MCF 10A (cell line): ENCODE measurements around the gene HIVEP2. TPM values are rescaled to one million over a fixed set of nuclear protein-coding genes. Genes with fewer than 3 reads are reported as not detected.

Experiments
- BruUV-seq: library from RNA; stranded (reverse); fragments of 400-500 nt; replicated peaks from 2 replicates; lab custom pipeline; 2021; lab: Mats Ljungman, UMichigan
- CTCF ChIA-PET: fragments of 300-600 bp; sonication (Branson Sonifier 250); formaldehyde crosslinking; extraction: SDS; loops from one replicate; lab custom pipeline; 2021; ENCODE audit warnings: antibody characterized with exemption, inconsistent platforms; lab: Yijun Ruan, JAX
- POLR2A ChIA-PET: fragments of 300-600, 350-650 bp; sonication (Branson Sonifier 250); formaldehyde crosslinking; extraction: SDS; loops from one replicate; lab custom pipeline; 2020; ENCODE audit warnings: antibody characterized with exemption, inconsistent platforms; lab: Yijun Ruan, JAX
- DNase-seq: peaks from one replicate; pipeline ENCODE4 v3.0.0-alpha.2; 2018; ENCODE audit not compliant: unreplicated experiment
- H3K27ac Mint-ChIP-seq: one replicate; pipeline ENCODE4 v1.8.0; 2022; ENCODE audit warnings: mild to moderate bottlenecking, low read depth, mixed read lengths; ENCODE audit not compliant: unreplicated experiment
- H3K27me3 Mint-ChIP-seq: one replicate; pipeline ENCODE4 v1.8.0; 2022; ENCODE audit warnings: mixed read lengths; ENCODE audit not compliant: insufficient read depth, unreplicated experiment
- H3K36me3 Mint-ChIP-seq: one replicate; pipeline ENCODE4 v1.8.0; 2022; ENCODE audit warnings: mild to moderate bottlenecking, moderate library complexity, mixed read lengths; ENCODE audit not compliant: insufficient read depth, unreplicated experiment
- H3K4me1 Mint-ChIP-seq: one replicate; pipeline ENCODE4 v1.8.0; 2022; ENCODE audit warnings: mixed read lengths; ENCODE audit not compliant: insufficient read depth, unreplicated experiment
- H3K4me3 Mint-ChIP-seq: one replicate; pipeline ENCODE4 v1.8.0; 2022; ENCODE audit warnings: mild to moderate bottlenecking, moderate library complexity, mixed read lengths; ENCODE audit not compliant: unreplicated experiment
- H3K9me3 Mint-ChIP-seq: one replicate; pipeline ENCODE4 v1.8.0; 2022; ENCODE audit warnings: mixed read lengths; ENCODE audit not compliant: unreplicated experiment
- intact Hi-C: fragments of 100-400 bp; cut with micrococcal nuclease; formaldehyde crosslinking; loops from 2 replicates; pipeline ENCODE4 v1.14.1; 2022
- total RNA-seq: library from RNA; stranded (reverse); gene quantifications from 2 replicates; pipeline ENCODE4 v1.2.3, GENCODE V29; 2022
- TF ChIP-seq, protein P1 (sequence below): fragments of 200-600 bp; IDR thresholded peaks from one replicate; pipeline ENCODE4 v1.8.0; 2022; ENCODE audit warnings: antibody characterized with exemption, mild to moderate bottlenecking; ENCODE audit not compliant: unreplicated experiment

The HIVEP2 gene
- total RNA-seq, 1 experiment from 2014 or later, result 23.6 TPM

DNA sequence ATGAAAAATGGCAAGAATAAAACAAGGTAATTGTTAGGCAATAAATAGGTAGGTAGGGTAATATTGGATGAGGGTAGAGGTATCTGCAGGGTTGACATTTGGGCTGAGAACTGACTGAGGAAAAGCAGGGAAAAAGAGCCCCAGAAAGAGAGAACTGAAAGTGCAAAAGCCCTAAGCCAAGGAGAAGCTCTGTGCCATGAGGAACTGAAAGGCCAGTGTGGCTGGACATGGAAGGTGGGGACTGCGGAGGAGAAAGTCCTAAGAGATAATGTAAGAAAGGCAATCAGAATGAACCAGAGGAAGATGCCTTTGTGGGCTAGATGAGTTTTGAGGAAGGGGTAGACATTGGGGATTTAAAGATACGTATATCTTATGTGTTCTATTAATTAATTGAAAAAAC lies 9.9 kb upstream of the HIVEP2 start:
- H3K36me3 Mint-ChIP-seq, result peaks cover 6% of the 10 kb centered on the region
- H3K4me3 Mint-ChIP-seq, result no peak overlapping the region
- H3K4me1 Mint-ChIP-seq, result no peaks in the 10 kb centered on the region
- ChIA-PET POLR2A (no interaction called here), CTCF (no interaction called here)
- intact Hi-C loops, result no loop called here
- no peaks in the 10 kb centered on the region for H3K9me3 Mint-ChIP-seq
- H3K27ac Mint-ChIP-seq, result no peak overlapping the region
- no peaks in the 10 kb centered on the region for H3K27me3 Mint-ChIP-seq
- BruUV-seq, result no TSS peak
- TF ChIP-seq, protein P1, sequence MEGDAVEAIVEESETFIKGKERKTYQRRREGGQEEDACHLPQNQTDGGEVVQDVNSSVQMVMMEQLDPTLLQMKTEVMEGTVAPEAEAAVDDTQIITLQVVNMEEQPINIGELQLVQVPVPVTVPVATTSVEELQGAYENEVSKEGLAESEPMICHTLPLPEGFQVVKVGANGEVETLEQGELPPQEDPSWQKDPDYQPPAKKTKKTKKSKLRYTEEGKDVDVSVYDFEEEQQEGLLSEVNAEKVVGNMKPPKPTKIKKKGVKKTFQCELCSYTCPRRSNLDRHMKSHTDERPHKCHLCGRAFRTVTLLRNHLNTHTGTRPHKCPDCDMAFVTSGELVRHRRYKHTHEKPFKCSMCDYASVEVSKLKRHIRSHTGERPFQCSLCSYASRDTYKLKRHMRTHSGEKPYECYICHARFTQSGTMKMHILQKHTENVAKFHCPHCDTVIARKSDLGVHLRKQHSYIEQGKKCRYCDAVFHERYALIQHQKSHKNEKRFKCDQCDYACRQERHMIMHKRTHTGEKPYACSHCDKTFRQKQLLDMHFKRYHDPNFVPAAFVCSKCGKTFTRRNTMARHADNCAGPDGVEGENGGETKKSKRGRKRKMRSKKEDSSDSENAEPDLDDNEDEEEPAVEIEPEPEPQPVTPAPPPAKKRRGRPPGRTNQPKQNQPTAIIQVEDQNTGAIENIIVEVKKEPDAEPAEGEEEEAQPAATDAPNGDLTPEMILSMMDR, result no peak
- no peak for DNase-seq

- no peak overlapping the region for H3K4me3 Mint-ChIP-seq
- CTCF ChIA-PET, result no interaction called here
Measured at GRCh38 chr6:142953373-142954273, 8.6 kb upstream of the HIVEP2 start.

GRCh38 chr6:142952614-142953013 lies 7.6 kb upstream of the HIVEP2 start:
- DNase-seq, result no peak
- POLR2A ChIA-PET, result interaction anchor here (0.6 kb wide), 1 partner anchor 535 kb away, joined by 3 read pairs; no protein-coding TSS in a partner anchor
- no TSS peak for BruUV-seq
- Mint-ChIP-seq H3K36me3 (peaks cover 6% of the 10 kb centered on the region), H3K4me1 (no peaks in the 10 kb centered on the region), H3K27me3 (no peaks in the 10 kb centered on the region), H3K9me3 (no peaks in the 10 kb centered on the region), H3K4me3 (no peak overlapping the region), H3K27ac (no peak overlapping the region)
- TF ChIP-seq, protein P1, result no peak
- intact Hi-C loops, result no loop called here
- CTCF ChIA-PET, result interaction anchor here (1.2 kb wide), 1 partner anchor 260 kb away, joined by 3 read pairs; no protein-coding TSS in a partner anchor

More at GRCh38 chr6:142953373-142954273, 8.6 kb upstream of the HIVEP2 start:
- Mint-ChIP-seq H3K27ac (no peak overlapping the region), H3K4me1 (no peaks in the 10 kb centered on the region), H3K27me3 (no peaks in the 10 kb centered on the region), H3K9me3 (no peaks in the 10 kb centered on the region), H3K36me3 (peaks cover 6% of the 10 kb centered on the region)
- BruUV-seq, result no TSS peak
- POLR2A ChIA-PET, result no interaction called here
- intact Hi-C loops, result no loop called here
- TF ChIP-seq, protein P1, result no peak
- DNase-seq, result no peak

DNA sequence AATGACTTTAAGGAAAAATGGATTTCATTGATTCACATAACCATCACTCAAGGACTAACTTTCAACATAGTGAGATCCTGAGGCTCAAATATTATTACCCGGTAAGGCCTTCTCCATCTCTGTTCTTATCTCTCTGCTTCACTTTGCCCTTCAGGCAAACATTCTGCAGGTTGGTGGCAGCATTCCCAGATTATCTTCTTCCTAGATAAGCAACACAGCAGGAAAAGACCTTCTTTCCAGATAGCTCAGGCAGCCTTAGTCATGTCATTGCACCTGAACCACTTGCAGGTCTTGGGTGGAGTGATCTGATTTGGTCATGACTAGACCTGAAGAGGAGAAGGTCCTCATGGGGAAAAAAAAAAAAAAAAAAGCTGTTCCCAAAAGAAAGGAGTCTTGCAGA lies 5.3 kb upstream of the HIVEP2 start:
- H3K27ac Mint-ChIP-seq, result no peak overlapping the region
- ChIA-PET CTCF (interaction anchor here (0.6 to 0.7 kb wide), 2 partner anchors 44 to 448 kb away, joined by 3 read pairs; no protein-coding TSS in a partner anchor), POLR2A (no interaction called here)
- no TSS peak for BruUV-seq
- H3K4me3 Mint-ChIP-seq, result no peak overlapping the region
- TF ChIP-seq, protein P1, result no peak
- H3K9me3 Mint-ChIP-seq, result no peaks in the 10 kb centered on the region
- no peaks in the 10 kb centered on the region for H3K4me1 Mint-ChIP-seq
- intact Hi-C loops, result no loop called here
- no peaks in the 10 kb centered on the region for H3K27me3 Mint-ChIP-seq
- H3K36me3 Mint-ChIP-seq, result peaks cover 8% of the 10 kb centered on the region
- DNase-seq, result no peak
